GM20000 (cell line): ENCODE data around the gene RHBG.

Experiments
- DNase-seq: peaks from one replicate; pipeline ENCODE4 v3.0.0; 2012; ENCODE audit warnings: low spot score
- CTCF ChIP-seq: IDR thresholded peaks from 2 replicates; pipeline ENCODE4 v1.5.1; 2012; ENCODE audit warnings: mild to moderate bottlenecking, control low read depth; ENCODE audit errors: extremely low read depth, missing control alignments

Gene RHBG

GRCh38 chr1:156388174-156389137 lies 19.4 kb downstream of the RHBG start:
- no peak for TF ChIP-seq CTCF
- DNase-seq = no peak

GRCh38 chr1:156389311-156389710 lies 20.3 kb downstream of the RHBG start:
- TF ChIP-seq CTCF = no peak
- no peak for DNase-seq

- DNase-seq = no peak
- TF ChIP-seq CTCF = no peak
Measured at GRCh38 chr1:156390469-156391365, 21.7 kb downstream of the RHBG start.

GRCh38 chr1:156391366-156391677 lies 22.3 kb downstream of the RHBG start:
- TF ChIP-seq CTCF = no peak
- DNase-seq = no peak

GRCh38 chr1:156391701-156392100 lies 22.7 kb downstream of the RHBG start:
- DNase-seq = no peak
- TF ChIP-seq CTCF = no peak

- no peak for TF ChIP-seq CTCF
- DNase-seq = no peak
Measured at GRCh38 chr1:156392452-156392853, 23.4 kb downstream of the RHBG start.

GRCh38 chr1:156393095-156393494 lies 24.1 kb downstream of the RHBG start:
- DNase-seq = no peak
- TF ChIP-seq CTCF = no peak
